ENCODE measurements around the gene TMEM243.

GRCh38 chr7:87209295-87209924, 10.1 kb downstream of the TMEM243 start:
- TF ChIP-seq CTCF (IDR thresholded peaks at IDR 0.05) (no peak), POLR2A (IDR thresholded peaks at IDR 0.05) (no peak)

Measured in thyroid gland (tissue), 4 donors.